ENCODE measurements around the gene ARL16. TPM values are rescaled to one million over a fixed set of nuclear protein-coding genes. Genes with fewer than 3 reads are reported as not detected.

ARL16 gene
- total and polyA plus RNA-seq, 2 of the 8 experiments (the other 6 are each of a cell fraction or from before 2014, with no cell fraction given): 37.0 to 60.8 TPM

DNA sequence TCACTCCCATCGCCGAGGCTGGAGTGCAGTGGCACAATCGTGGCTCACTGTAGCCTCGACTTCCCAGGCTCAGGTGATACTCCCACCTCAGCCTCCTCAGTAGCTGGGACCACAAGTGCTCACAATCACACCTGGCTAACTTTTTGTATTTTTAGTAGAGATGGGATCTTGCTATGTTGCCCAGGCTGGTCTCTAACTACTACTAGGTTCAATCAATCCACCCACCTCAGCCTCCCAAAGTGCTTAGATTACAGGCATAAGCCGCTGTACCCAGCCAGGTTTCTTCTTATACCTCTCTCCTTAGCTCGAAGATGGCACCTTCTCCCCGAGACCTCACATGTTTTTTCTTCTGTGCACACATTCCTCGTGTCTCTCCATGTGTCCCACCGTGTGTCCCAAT is 43.6 kb downstream of the ARL16 start:
- no peaks in the 10 kb centered on the region for H3K79me1 ChIP-seq (ENCODE audit: low read depth, low read length)
- H3K14ac ChIP-seq (ENCODE audit: insufficient read length): no peak overlapping the region
- H3K27ac ChIP-seq (ENCODE audit: low read depth, low read length): no peak overlapping the region
- no peak overlapping the region for H2BK5ac ChIP-seq (ENCODE audit: low read depth, low read length)
- H4K91ac ChIP-seq (replicated peaks; ENCODE audit: insufficient read length, low read length): no peak overlapping the region
- peaks cover 7 to 16% of the 10 kb centered on the region in 2 experiments; a peak in 3 of 4 replicates for H3K79me2 ChIP-seq (ENCODE audit: control insufficient read depth in 1 of 2, insufficient read depth in 2 of 2, low read length in 2 of 2)
- DNase-seq (ENCODE audit: low read depth in 1 of 2, low spot score in 2 of 2) (no peak), FAIRE-seq (no peak)
- no peaks in the 10 kb centered on the region for H3K4me1 ChIP-seq (replicated peaks in 1 of 4; ENCODE audit: control insufficient read depth in 3 of 4, insufficient read depth in 4 of 4, low read length in 3 of 4)
- no peak overlapping the region for H3K56ac ChIP-seq (replicated peaks; ENCODE audit: insufficient read length, low read depth, low read length)
- H4K8ac ChIP-seq (ENCODE audit: extremely low read depth, insufficient read depth, low read length): no peak overlapping the region
- no peak overlapping the region for H3K4me3 ChIP-seq (ENCODE audit: extremely low read depth in 1 of 4, insufficient read depth in 2 of 4, low read depth in 3 of 4, low read length in 4 of 4)
- ChIA-PET POLR2A (ENCODE audit: partially characterized antibody) (interaction anchor here (1.1 kb wide), 1 partner anchor 31 kb away, joined by 4 read pairs; no protein-coding TSS in a partner anchor), CTCF (ENCODE audit: partially characterized antibody) (interaction anchor here (0.8 to 1.7 kb wide), 3 partner anchors 36 to 200 kb away, joined by 3 to 6 read pairs (median 3); no protein-coding TSS in a partner anchor)
- H2BK12ac ChIP-seq (ENCODE audit: low read depth, low read length): no peak overlapping the region
- no peak overlapping the region for H4K5ac ChIP-seq (ENCODE audit: insufficient read length, low read depth, low read length)
- no peak overlapping the region for H2BK15ac ChIP-seq (ENCODE audit: low read length)
- H2AK5ac ChIP-seq (ENCODE audit: low read depth, low read length): no peak overlapping the region
- H3K23me2 ChIP-seq (ENCODE audit: low read depth, low read length): peaks cover 3% of the 10 kb centered on the region; the same call in 1 of the 2 replicates
- no peak overlapping the region for H3K18ac ChIP-seq (ENCODE audit: extremely low read depth, low read length)
- H2BK20ac ChIP-seq (ENCODE audit: low read length): no peak overlapping the region
- no peak overlapping the region for H3K9ac ChIP-seq (replicated peaks in 1 of 4; ENCODE audit: extremely low read depth in 1 of 4, low read depth in 3 of 4, low read length in 3 of 4)
- no peak overlapping the region for H2BK120ac ChIP-seq (replicated peaks; ENCODE audit: low read depth, low read length)
- no peaks in the 10 kb centered on the region for H3K9me3 ChIP-seq (ENCODE audit: insufficient read depth in 2 of 2, low read depth in 1 of 2, low read length in 1 of 2)
- no peaks in the 10 kb centered on the region for H4K20me1 ChIP-seq (replicated peaks in 1 of 2; ENCODE audit: control insufficient read depth in 1 of 2, insufficient read depth in 2 of 2, low read length in 2 of 2)
- no peak overlapping the region for H3K4ac ChIP-seq (replicated peaks; ENCODE audit: insufficient read length, low read depth, low read length)
- no peak overlapping the region for H3K4me2 ChIP-seq (ENCODE audit: insufficient read depth in 1 of 2, low read depth in 2 of 2, low read length in 2 of 2)
- no peaks in the 10 kb centered on the region for H3K27me3 ChIP-seq (replicated peaks in 1 of 4; ENCODE audit: control insufficient read depth in 3 of 4, extremely low read depth in 1 of 4, insufficient read depth in 3 of 4, low read length in 3 of 4)
- no peak overlapping the region for H2AFZ ChIP-seq (ENCODE audit: low read length)
- no peaks in the 10 kb centered on the region for H3K36me3 ChIP-seq (ENCODE audit: control insufficient read depth in 2 of 4, insufficient read depth in 4 of 4, low read length in 3 of 4)
- H3K23ac ChIP-seq (ENCODE audit: insufficient read length): no peak overlapping the region
- 91% methylated on average over 9 of the region's 9 CpGs; no CpG with 5 or more reads in 1 of the 2 experiments for WGBS, 2 experiments (ENCODE audit: extremely low coverage in 1 of 2, insufficient coverage in 1 of 2, insufficient read length in 1 of 2, insufficient replicate concordance in 2 of 2, low coverage in 1 of 2, low lambda C conversion rate in 2 of 2, missing lambda C conversion rate in 1 of 2)
- TF ChIP-seq RAD21 (IDR thresholded peaks at IDR 0.05 in 1 of 2, conservative IDR thresholded peaks at IDR 0.05 in 1 of 2; ENCODE audit: low read depth in 2 of 2, low read length in 2 of 2) (no peak), SAP30 (IDR thresholded peaks at IDR 0.05; ENCODE audit: insufficient read depth, insufficient replicate concordance, low read length) (no peak), CTBP2 (IDR thresholded peaks at IDR 0.05; ENCODE audit: borderline replicate concordance, insufficient read depth, insufficient read length, low read length) (no peak), KDM5A (IDR thresholded peaks at IDR 0.05; ENCODE audit: low read length) (no peak), TAF1 (IDR thresholded peaks at IDR 0.05; ENCODE audit: low read depth, low read length) (no peak), POLR2AphosphoS5 (IDR thresholded peaks at IDR 0.05; ENCODE audit: low read depth, low read length) (no peak), SIX5 (IDR thresholded peaks at IDR 0.05; ENCODE audit: low read depth, low read length) (no peak), CREB1 (IDR thresholded peaks at IDR 0.05) (no peak), TCF12 (IDR thresholded peaks at IDR 0.05; ENCODE audit: low read depth, low read length) (no peak)
- TF ChIP-seq, protein P1, sequence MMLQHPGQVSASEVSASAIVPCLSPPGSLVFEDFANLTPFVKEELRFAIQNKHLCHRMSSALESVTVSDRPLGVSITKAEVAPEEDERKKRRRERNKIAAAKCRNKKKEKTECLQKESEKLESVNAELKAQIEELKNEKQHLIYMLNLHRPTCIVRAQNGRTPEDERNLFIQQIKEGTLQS (IDR thresholded peaks at IDR 0.05; ENCODE audit: insufficient read depth, low read depth, low read length): no peak
- TF ChIP-seq, protein P2, sequence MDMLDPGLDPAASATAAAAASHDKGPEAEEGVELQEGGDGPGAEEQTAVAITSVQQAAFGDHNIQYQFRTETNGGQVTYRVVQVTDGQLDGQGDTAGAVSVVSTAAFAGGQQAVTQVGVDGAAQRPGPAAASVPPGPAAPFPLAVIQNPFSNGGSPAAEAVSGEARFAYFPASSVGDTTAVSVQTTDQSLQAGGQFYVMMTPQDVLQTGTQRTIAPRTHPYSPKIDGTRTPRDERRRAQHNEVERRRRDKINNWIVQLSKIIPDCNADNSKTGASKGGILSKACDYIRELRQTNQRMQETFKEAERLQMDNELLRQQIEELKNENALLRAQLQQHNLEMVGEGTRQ (IDR thresholded peaks at IDR 0.05; ENCODE audit: low read length): no peak
